Neural cell (in vitro differentiated cells): ENCODE measurements around the gene GNA12. TPM values are rescaled to one million over a fixed set of nuclear protein-coding genes. Genes with fewer than 3 reads are reported as not detected.

Experiments used
- H2AFZ ChIP-seq: fragments of 200-600, 300-800 bp; sonication (generic), shearing (Covaris generic); 2 replicates; pipeline ENCODE4 v1.6.0; 2014; ENCODE audit warnings: low read depth, mild to moderate bottlenecking, antibody characterized with exemption, low read length, moderate library complexity
- H3F3A ChIP-seq: fragments of 200-600 bp; shearing (Covaris generic); 2 replicates; pipeline ENCODE4 v1.6.1; 2016; ENCODE audit warnings: mild to moderate bottlenecking, moderate library complexity, mixed read lengths, antibody characterized with exemption, low read length; ENCODE audit not compliant: insufficient read depth, poor library complexity, severe bottlenecking
- H3K27ac ChIP-seq: fragments of 200-600, 300-800 bp; sonication (generic), shearing (Covaris generic); 2 replicates; pipeline ENCODE4 v1.5.1; 2014; ENCODE audit warnings: mild to moderate bottlenecking, low read length, moderate library complexity
- H3K27me3 ChIP-seq: fragments of 300-800, 200-600 bp; sonication (generic), shearing (Covaris generic); 2 replicates; pipeline ENCODE4 v1.6.0; 2014; ENCODE audit warnings: mild to moderate bottlenecking, low read depth, low read length, moderate library complexity; ENCODE audit not compliant: insufficient read depth
- H3K36me3 ChIP-seq: fragments of 300-800, 200-600 bp; sonication (generic), shearing (Covaris generic); 2 replicates; pipeline ENCODE4 v1.5.1; 2014; ENCODE audit warnings: mild to moderate bottlenecking, antibody characterized with exemption, low read length, moderate library complexity; ENCODE audit not compliant: insufficient read depth
- H3K4me2 ChIP-seq: fragments of 300-800, 200-600 bp; sonication (generic), shearing (Covaris generic); 2 replicates; pipeline ENCODE4 v1.6.0; 2014; ENCODE audit warnings: mild to moderate bottlenecking, low read length
- H3K4me3 ChIP-seq: fragments of 300-800, 200-600 bp; sonication (generic), shearing (Covaris generic); 2 replicates; pipeline ENCODE4 v1.5.1; 2014; ENCODE audit warnings: mild to moderate bottlenecking, low read length, moderate library complexity
- H3K79me2 ChIP-seq: fragments of 200-600 bp; shearing (Covaris generic); replicated peaks from 2 replicates; pipeline ENCODE4 v1.6.0; 2014; ENCODE audit warnings: mild to moderate bottlenecking, low read length, moderate library complexity; ENCODE audit not compliant: insufficient read depth
- H3K9ac ChIP-seq: fragments of 300-800, 200-600 bp; sonication (generic), shearing (Covaris generic); 2 replicates; pipeline ENCODE4 v1.6.1; 2016; ENCODE audit warnings: mild to moderate bottlenecking, low read length, mixed read lengths
- H3K9me2 ChIP-seq: fragments of 200-600 bp; shearing (Covaris generic); 2 replicates; pipeline ENCODE4 v1.6.1; 2016; ENCODE audit warnings: mild to moderate bottlenecking, low read length, mixed read lengths; ENCODE audit not compliant: insufficient read depth
- H3K9me3 ChIP-seq: fragments of 200-600, 300-800 bp; sonication (generic), shearing (Covaris generic); 2 replicates; pipeline ENCODE4 v1.6.1; 2016; ENCODE audit warnings: mild to moderate bottlenecking, mixed run types, low read length, moderate library complexity, mixed read lengths
- H4K20me1 ChIP-seq: fragments of 200-600 bp; shearing (Covaris generic); 2 replicates; pipeline ENCODE4 v1.6.1; 2016; ENCODE audit warnings: mild to moderate bottlenecking, mixed run types; ENCODE audit not compliant: insufficient read depth
- EP300 ChIP-seq: fragments of 450-650 bp; conservative IDR thresholded peaks from 2 replicates; pipeline ENCODE4 v1.6.1; 2014; ENCODE audit warnings: antibody characterized with exemption, mild to moderate bottlenecking, moderate library complexity; ENCODE audit not compliant: poor library complexity, severe bottlenecking
- EZH2 ChIP-seq: fragments of 200-600, 300-800 bp; shearing (Covaris generic), sonication (generic); IDR thresholded peaks from 2 replicates; pipeline ENCODE4 v1.6.1; 2014; ENCODE audit warnings: antibody characterized with exemption, low read length, borderline replicate concordance, mild to moderate bottlenecking; ENCODE audit not compliant: insufficient read depth, poor library complexity, severe bottlenecking
- MXI1 ChIP-seq: fragments of 450-650 bp; conservative IDR thresholded peaks from 2 replicates; pipeline ENCODE4 v1.6.1; 2014; ENCODE audit warnings: antibody characterized with exemption, mild to moderate bottlenecking; ENCODE audit not compliant: poor library complexity, severe bottlenecking
- POLR2AphosphoS5 ChIP-seq: IDR thresholded peaks from 2 replicates; pipeline ENCODE4 v1.6.1; 2012
- RAD21 ChIP-seq: fragments of 450-650 bp; conservative IDR thresholded peaks from 2 replicates; pipeline ENCODE4 v1.6.1; 2014; ENCODE audit warnings: antibody characterized with exemption, mild to moderate bottlenecking, moderate library complexity
- SMC3 ChIP-seq: fragments of 450-650 bp; conservative IDR thresholded peaks from 2 replicates; pipeline ENCODE4 v1.6.1; 2014; ENCODE audit warnings: antibody characterized with exemption, mild to moderate bottlenecking, moderate library complexity; ENCODE audit not compliant: poor library complexity
- TAF1 ChIP-seq: IDR thresholded peaks from 2 replicates; pipeline ENCODE4 v1.6.1; 2012; ENCODE audit warnings: low read depth
- polyA plus RNA-seq: library from polyadenylated mRNA; depleted of rRNA; stranded (reverse); fragments of >200 nt; gene quantifications from 2 replicates; pipeline ENCODE4 v1.2.3, GENCODE V29; 2014
- TF ChIP-seq, protein P1 (sequence below): fragments of 450-650 bp; IDR thresholded peaks from 2 replicates; pipeline ENCODE4 v1.5.1; 2014; ENCODE audit warnings: antibody characterized with exemption, mild to moderate bottlenecking, moderate library complexity; ENCODE audit not compliant: poor library complexity, severe bottlenecking
- TF ChIP-seq, protein P2 (sequence below): IDR thresholded peaks from 2 replicates; pipeline ENCODE4 v1.6.1; 2012; ENCODE audit warnings: borderline replicate concordance

Gene GNA12
- polyA plus RNA-seq, 1 donor from 2014 or later = 15.5 TPM

DNA sequence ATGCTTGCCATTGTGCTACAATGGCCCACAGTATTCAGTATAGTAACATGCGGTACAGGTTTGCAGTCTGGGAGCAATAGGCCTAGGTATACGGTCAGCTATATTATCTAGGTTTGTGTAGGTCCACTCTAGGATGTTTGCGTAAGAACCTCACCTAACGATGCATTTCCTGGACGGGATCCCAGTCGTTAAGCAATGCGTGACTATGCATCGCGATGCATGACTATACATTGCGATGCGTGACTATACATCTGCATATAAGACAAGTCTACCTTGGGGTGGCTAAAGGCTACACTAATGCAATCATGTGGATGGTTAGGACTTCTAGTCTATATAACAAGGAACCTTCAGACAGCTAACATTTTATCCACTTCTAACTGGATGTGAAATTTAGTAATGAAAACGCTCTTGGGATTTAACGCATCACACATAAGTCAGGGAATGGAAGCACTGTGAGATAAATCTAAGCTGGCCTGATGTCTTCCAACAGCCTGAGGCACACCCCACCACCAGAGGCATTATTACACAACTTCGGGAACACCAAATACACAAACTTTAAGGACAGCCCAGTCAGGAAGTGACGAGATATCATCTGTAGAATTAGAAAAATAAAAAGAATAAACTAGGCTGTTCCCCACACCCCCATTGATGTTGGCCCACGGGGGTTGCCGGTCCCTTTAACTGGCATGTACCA, 9.2 kb downstream of the GNA12 start:
- peaks cover 14% of the 10 kb centered on the region for H3K36me3 ChIP-seq
- no peaks in the 10 kb centered on the region for H3K27me3 ChIP-seq
- H4K20me1 ChIP-seq = no peaks in the 10 kb centered on the region
- no peak for TF ChIP-seq EZH2
- TF ChIP-seq, protein P1, sequence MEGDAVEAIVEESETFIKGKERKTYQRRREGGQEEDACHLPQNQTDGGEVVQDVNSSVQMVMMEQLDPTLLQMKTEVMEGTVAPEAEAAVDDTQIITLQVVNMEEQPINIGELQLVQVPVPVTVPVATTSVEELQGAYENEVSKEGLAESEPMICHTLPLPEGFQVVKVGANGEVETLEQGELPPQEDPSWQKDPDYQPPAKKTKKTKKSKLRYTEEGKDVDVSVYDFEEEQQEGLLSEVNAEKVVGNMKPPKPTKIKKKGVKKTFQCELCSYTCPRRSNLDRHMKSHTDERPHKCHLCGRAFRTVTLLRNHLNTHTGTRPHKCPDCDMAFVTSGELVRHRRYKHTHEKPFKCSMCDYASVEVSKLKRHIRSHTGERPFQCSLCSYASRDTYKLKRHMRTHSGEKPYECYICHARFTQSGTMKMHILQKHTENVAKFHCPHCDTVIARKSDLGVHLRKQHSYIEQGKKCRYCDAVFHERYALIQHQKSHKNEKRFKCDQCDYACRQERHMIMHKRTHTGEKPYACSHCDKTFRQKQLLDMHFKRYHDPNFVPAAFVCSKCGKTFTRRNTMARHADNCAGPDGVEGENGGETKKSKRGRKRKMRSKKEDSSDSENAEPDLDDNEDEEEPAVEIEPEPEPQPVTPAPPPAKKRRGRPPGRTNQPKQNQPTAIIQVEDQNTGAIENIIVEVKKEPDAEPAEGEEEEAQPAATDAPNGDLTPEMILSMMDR = no peak
- no peak for TF ChIP-seq POLR2AphosphoS5
- TF ChIP-seq SMC3 = no peak
- no peak for TF ChIP-seq MXI1
- TF ChIP-seq, protein P2, sequence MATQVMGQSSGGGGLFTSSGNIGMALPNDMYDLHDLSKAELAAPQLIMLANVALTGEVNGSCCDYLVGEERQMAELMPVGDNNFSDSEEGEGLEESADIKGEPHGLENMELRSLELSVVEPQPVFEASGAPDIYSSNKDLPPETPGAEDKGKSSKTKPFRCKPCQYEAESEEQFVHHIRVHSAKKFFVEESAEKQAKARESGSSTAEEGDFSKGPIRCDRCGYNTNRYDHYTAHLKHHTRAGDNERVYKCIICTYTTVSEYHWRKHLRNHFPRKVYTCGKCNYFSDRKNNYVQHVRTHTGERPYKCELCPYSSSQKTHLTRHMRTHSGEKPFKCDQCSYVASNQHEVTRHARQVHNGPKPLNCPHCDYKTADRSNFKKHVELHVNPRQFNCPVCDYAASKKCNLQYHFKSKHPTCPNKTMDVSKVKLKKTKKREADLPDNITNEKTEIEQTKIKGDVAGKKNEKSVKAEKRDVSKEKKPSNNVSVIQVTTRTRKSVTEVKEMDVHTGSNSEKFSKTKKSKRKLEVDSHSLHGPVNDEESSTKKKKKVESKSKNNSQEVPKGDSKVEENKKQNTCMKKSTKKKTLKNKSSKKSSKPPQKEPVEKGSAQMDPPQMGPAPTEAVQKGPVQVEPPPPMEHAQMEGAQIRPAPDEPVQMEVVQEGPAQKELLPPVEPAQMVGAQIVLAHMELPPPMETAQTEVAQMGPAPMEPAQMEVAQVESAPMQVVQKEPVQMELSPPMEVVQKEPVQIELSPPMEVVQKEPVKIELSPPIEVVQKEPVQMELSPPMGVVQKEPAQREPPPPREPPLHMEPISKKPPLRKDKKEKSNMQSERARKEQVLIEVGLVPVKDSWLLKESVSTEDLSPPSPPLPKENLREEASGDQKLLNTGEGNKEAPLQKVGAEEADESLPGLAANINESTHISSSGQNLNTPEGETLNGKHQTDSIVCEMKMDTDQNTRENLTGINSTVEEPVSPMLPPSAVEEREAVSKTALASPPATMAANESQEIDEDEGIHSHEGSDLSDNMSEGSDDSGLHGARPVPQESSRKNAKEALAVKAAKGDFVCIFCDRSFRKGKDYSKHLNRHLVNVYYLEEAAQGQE = no peak
- no peak for TF ChIP-seq RAD21
- TF ChIP-seq TAF1 = no peak
- no peak for TF ChIP-seq EP300
- peaks cover 5% of the 10 kb centered on the region for H3K9me3 ChIP-seq
- no peak overlapping the region for H2AFZ ChIP-seq
- no peak overlapping the region for H3K27ac ChIP-seq
- H3K4me2 ChIP-seq = no peak overlapping the region
- no peaks in the 10 kb centered on the region for H3K9me2 ChIP-seq
- H3K4me3 ChIP-seq = no peak overlapping the region
- H3K79me2 ChIP-seq = peaks cover 31% of the 10 kb centered on the region
- H3F3A ChIP-seq = no peaks in the 10 kb centered on the region
- H3K9ac ChIP-seq = no peak overlapping the region

- Histone ChIP-seq H3K9me2 (no peaks in the 10 kb centered on the region), H4K20me1 (no peaks in the 10 kb centered on the region), H3K9ac (no peak overlapping the region)
Observed at GRCh38 chr7:2833083-2833910, 10.8 kb downstream of the GNA12 start.

More at GRCh38 chr7:2833083-2833910, 10.8 kb downstream of the GNA12 start:
- H3F3A ChIP-seq = no peaks in the 10 kb centered on the region
- no peak overlapping the region for H2AFZ ChIP-seq
- H3K4me3 ChIP-seq = no peak overlapping the region
- TF ChIP-seq, protein P1 = no peak
- no peak for TF ChIP-seq EZH2
- no peak for TF ChIP-seq MXI1
- TF ChIP-seq, protein P2 = no peak
- no peak for TF ChIP-seq SMC3
- no peak for TF ChIP-seq TAF1
- no peak for TF ChIP-seq RAD21
- no peak for TF ChIP-seq EP300
- TF ChIP-seq POLR2AphosphoS5 = no peak
- no peak overlapping the region for H3K27ac ChIP-seq
- no peaks in the 10 kb centered on the region for H3K27me3 ChIP-seq
- H3K4me2 ChIP-seq = no peak overlapping the region
- peaks cover 14% of the 10 kb centered on the region for H3K36me3 ChIP-seq
- H3K79me2 ChIP-seq = peaks cover 27% of the 10 kb centered on the region
- H3K9me3 ChIP-seq = peaks cover 5% of the 10 kb centered on the region
